HEK293T (cell line): ENCODE measurements around the gene EXOC3L4.

Source experiments
- CTCF ChIA-PET: fragments of 350-600 bp; formaldehyde crosslinking; extraction: SDS; loops from one replicate; lab custom pipeline; 2021; ENCODE audit warnings: antibody characterized with exemption, inconsistent platforms; lab: Yijun Ruan, JAX
- POLR2A ChIA-PET: fragments of 350-600 bp; formaldehyde crosslinking; extraction: SDS; loops from one replicate; lab custom pipeline; 2020; ENCODE audit warnings: antibody characterized with exemption, inconsistent platforms; lab: Yijun Ruan, JAX
- DNase-seq: peaks from one replicate; pipeline ENCODE4 v3.0.0; 2012; ENCODE audit warnings: mixed read lengths; ENCODE audit errors: extremely low spot score
- ARNT ChIP-seq: fragments of 450-650 bp; IDR thresholded peaks from 2 replicates; pipeline ENCODE4 v1.6.1; 2017; ENCODE audit warnings: mild to moderate bottlenecking
- BHLHE40 ChIP-seq: fragments of 450-650 bp; IDR thresholded peaks from 2 replicates; pipeline ENCODE4 v1.6.1; 2016; ENCODE audit warnings: mild to moderate bottlenecking, moderate library complexity, borderline replicate concordance
- CTBP1 ChIP-seq: fragments of 450-650 bp; IDR thresholded peaks from 2 replicates; pipeline ENCODE4 v1.6.1; 2016; ENCODE audit warnings: borderline replicate concordance
- ELF4 ChIP-seq: fragments of 450-650 bp; IDR thresholded peaks from 2 replicates; pipeline ENCODE4 v1.6.1; 2017; ENCODE audit warnings: antibody characterized with exemption
- FOXA1 ChIP-seq: fragments of 450-650 bp; IDR thresholded peaks from 2 replicates; pipeline ENCODE4 v1.6.1; 2016; ENCODE audit warnings: mild to moderate bottlenecking
- FOXK2 ChIP-seq: fragments of 450-650 bp; IDR thresholded peaks from 2 replicates; pipeline ENCODE4 v1.6.1; 2016; ENCODE audit warnings: mild to moderate bottlenecking
- FOXM1 ChIP-seq: fragments of 450-650 bp; IDR thresholded peaks from 2 replicates; pipeline ENCODE4 v1.6.1; 2017; ENCODE audit warnings: mild to moderate bottlenecking, borderline replicate concordance
- HDGF ChIP-seq: fragments of 450-650 bp; IDR thresholded peaks from 2 replicates; pipeline ENCODE4 v1.6.1; 2017; ENCODE audit warnings: antibody characterized with exemption, borderline replicate concordance
- L3MBTL2 ChIP-seq: fragments of 450-650 bp; conservative IDR thresholded peaks from 2 replicates; pipeline ENCODE4 v1.6.1; 2016; ENCODE audit warnings: mild to moderate bottlenecking
- LEF1 ChIP-seq: fragments of 450-650 bp; IDR thresholded peaks from 2 replicates; pipeline ENCODE4 v1.6.1; 2017; ENCODE audit warnings: mild to moderate bottlenecking, borderline replicate concordance
- NFRKB ChIP-seq: fragments of 450-650 bp; IDR thresholded peaks from 2 replicates; pipeline ENCODE4 v1.6.1; 2016; ENCODE audit warnings: mild to moderate bottlenecking, moderate library complexity
- PKNOX1 ChIP-seq: fragments of 450-650 bp; IDR thresholded peaks from 2 replicates; pipeline ENCODE4 v1.6.1; 2016
- SP1 ChIP-seq: fragments of 450-650 bp; IDR thresholded peaks from 2 replicates; pipeline ENCODE4 v1.6.1; 2017
- SUZ12 ChIP-seq: fragments of 450-650 bp; IDR thresholded peaks from 2 replicates; pipeline ENCODE4 v1.6.1; 2016; ENCODE audit warnings: mild to moderate bottlenecking
- TARDBP ChIP-seq: fragments of 450-650 bp; IDR thresholded peaks from 2 replicates; pipeline ENCODE4 v1.6.1; 2016
- ZNF384 ChIP-seq: fragments of 450-650 bp; IDR thresholded peaks from 2 replicates; pipeline ENCODE4 v1.6.1; 2016

EXOC3L4 gene

GRCh38 chr14:103081951-103082350 is 12.6 kb upstream of the EXOC3L4 start:
- POLR2A ChIA-PET = no interaction called here
- DNase-seq = no peak
- TF ChIP-seq FOXK2 (no peak), NFRKB (no peak), ZNF384 (no peak), BHLHE40 (no peak), ARNT (no peak), CTBP1 (no peak), L3MBTL2 (no peak), SUZ12 (no peak), TARDBP (no peak), FOXA1 (no peak), HDGF (no peak), LEF1 (no peak)
- CTCF ChIA-PET = no interaction called here

GRCh38 chr14:103084021-103084919 is 10.3 kb upstream of the EXOC3L4 start, which contains the start of gene LBHD2:
TSS of gene LBHD2 (plus strand) at chr14:103084210. CDS start at chr14:103086013, 1,803 bp downstream.
- POLR2A ChIA-PET = no interaction called here
- CTCF ChIA-PET = no interaction called here
- no peak for TF ChIP-seq ZNF384
- no peak for TF ChIP-seq FOXK2
- no peak for TF ChIP-seq FOXA1
- TF ChIP-seq HDGF = no peak
- TF ChIP-seq PKNOX1 = no peak
- DNase-seq = no peak

- ChIA-PET CTCF (no interaction called here), POLR2A (no interaction called here)
- no peak for TF ChIP-seq PKNOX1
- no peak for TF ChIP-seq ZNF384
- no peak for TF ChIP-seq FOXA1
- no peak for TF ChIP-seq FOXK2
- TF ChIP-seq ELF4 = no peak
- TF ChIP-seq NFRKB = no peak
- TF ChIP-seq SP1 = no peak
- no peak for TF ChIP-seq FOXM1
- no peak for TF ChIP-seq TARDBP
- TF ChIP-seq HDGF = no peak
- no peak for TF ChIP-seq SUZ12
- no peak for DNase-seq
These were observed 9.1 kb upstream of the EXOC3L4 start for GRCh38 chr14:103085106-103086091.

- ChIA-PET POLR2A (no interaction called here), CTCF (interaction anchor here (0.5 to 2.1 kb wide), 4 partner anchors 9 to 214 kb away, joined by 3 to 10 read pairs (median 4); no protein-coding TSS in a partner anchor)
- DNase-seq = no peak
- TF ChIP-seq CTBP1 = no peak
These were observed 7.7 kb upstream of the EXOC3L4 start for GRCh38 chr14:103086771-103087342.

GRCh38 chr14:103087343-103087835 is 7.1 kb upstream of the EXOC3L4 start:
- CTCF ChIA-PET = interaction anchor here (0.8 to 2.1 kb wide), 2 partner anchors 10 to 18 kb away, joined by 5 to 10 read pairs; no protein-coding TSS in a partner anchor
- POLR2A ChIA-PET = no interaction called here
- no peak for DNase-seq
- TF ChIP-seq FOXA1 (no peak), SUZ12 (no peak), SP1 (no peak), NFRKB (no peak), BHLHE40 (no peak), FOXM1 (no peak), L3MBTL2 (no peak), ARNT (no peak)

GRCh38 chr14:103088921-103089320 is 5.6 kb upstream of the EXOC3L4 start:
- DNase-seq = no peak
- CTCF ChIA-PET = interaction anchor here (1.2 kb wide), 1 partner anchor 9 kb away, joined by 3 read pairs; no protein-coding TSS in a partner anchor
- TF ChIP-seq L3MBTL2 (no peak), PKNOX1 (no peak), SUZ12 (no peak), ARNT (no peak), FOXA1 (no peak), ELF4 (no peak), BHLHE40 (no peak), NFRKB (no peak), LEF1 (no peak), ZNF384 (no peak), SP1 (no peak), FOXM1 (no peak), TARDBP (no peak)
- POLR2A ChIA-PET = no interaction called here
